ENCODE measurements around the gene SLC4A7.

SLC4A7 gene

GRCh38 chr3:27380433-27381357 is 103.5 kb downstream of the SLC4A7 start:
- no peak for DNase-seq
- TF ChIP-seq GATA1 (IDR thresholded peaks at IDR 0.05; ENCODE audit: low read depth, low read length) = no peak
- no peak for TF ChIP-seq POLR2A (IDR thresholded peaks at IDR 0.05; ENCODE audit: low read length)

GRCh38 chr3:27378331-27378730 is 105.9 kb downstream of the SLC4A7 start:
- TF ChIP-seq GATA1 (IDR thresholded peaks at IDR 0.05; ENCODE audit: low read depth, low read length) (no peak), POLR2A (IDR thresholded peaks at IDR 0.05; ENCODE audit: low read length) (no peak)
- DNase-seq = no peak

GRCh38 chr3:27376109-27376772 is 107.9 kb downstream of the SLC4A7 start:
- no peak for TF ChIP-seq GATA1 (IDR thresholded peaks at IDR 0.05; ENCODE audit: low read depth, low read length)
- no peak for TF ChIP-seq POLR2A (IDR thresholded peaks at IDR 0.05; ENCODE audit: low read length)
- DNase-seq = no peak

GRCh38 chr3:27368831-27369607 is 115.2 kb downstream of the SLC4A7 start, which contains the start of gene NEK10:
Gene NEK10, minus strand, starts transcription at chr3:27369383. Its CDS starts 16,501 bp downstream, at chr3:27352882.
- peak; percentile 86 to 87 for DNase-seq
- no peak for TF ChIP-seq GATA1 (IDR thresholded peaks at IDR 0.05; ENCODE audit: low read depth, low read length)
- no peak for TF ChIP-seq POLR2A (IDR thresholded peaks at IDR 0.05; ENCODE audit: low read length)

GRCh38 chr3:27366062-27366591 is 118.1 kb downstream of the SLC4A7 start:
- DNase-seq = no peak
- TF ChIP-seq POLR2A (IDR thresholded peaks at IDR 0.05; ENCODE audit: low read length) (no peak), GATA1 (IDR thresholded peaks at IDR 0.05; ENCODE audit: low read depth, low read length) (no peak)

GRCh38 chr3:27360113-27361078 is 123.8 kb downstream of the SLC4A7 start:
- no peak for TF ChIP-seq POLR2A (IDR thresholded peaks at IDR 0.05; ENCODE audit: low read length)
- TF ChIP-seq GATA1 (IDR thresholded peaks at IDR 0.05; ENCODE audit: low read depth, low read length) = no peak
- DNase-seq = no peak

GRCh38 chr3:27358372-27358771 is 125.8 kb downstream of the SLC4A7 start:
- TF ChIP-seq GATA1 (IDR thresholded peaks at IDR 0.05; ENCODE audit: low read depth, low read length) (no peak), POLR2A (IDR thresholded peaks at IDR 0.05; ENCODE audit: low read length) (no peak)
- DNase-seq = no peak

- peak; percentile 49 to 62 for DNase-seq
- no peak for TF ChIP-seq POLR2A (IDR thresholded peaks at IDR 0.05; ENCODE audit: low read length)
- TF ChIP-seq GATA1 (IDR thresholded peaks at IDR 0.05; ENCODE audit: low read depth, low read length) = no peak
Observed at GRCh38 chr3:27357665-27358258, 126.4 kb downstream of the SLC4A7 start.

GRCh38 chr3:27356976-27357375 is 127.2 kb downstream of the SLC4A7 start:
- DNase-seq = no peak
- no peak for TF ChIP-seq POLR2A (IDR thresholded peaks at IDR 0.05; ENCODE audit: low read length)
- no peak for TF ChIP-seq GATA1 (IDR thresholded peaks at IDR 0.05; ENCODE audit: low read depth, low read length)

GRCh38 chr3:27354588-27355203 is 129.5 kb downstream of the SLC4A7 start:
- DNase-seq = no peak
- TF ChIP-seq POLR2A (IDR thresholded peaks at IDR 0.05; ENCODE audit: low read length) = no peak

GRCh38 chr3:27354161-27354560 is 130.0 kb downstream of the SLC4A7 start:
- DNase-seq = no peak
- TF ChIP-seq GATA1 (IDR thresholded peaks at IDR 0.05; ENCODE audit: low read depth, low read length) (no peak), POLR2A (IDR thresholded peaks at IDR 0.05; ENCODE audit: low read length) (no peak)

GRCh38 chr3:27353221-27353620 is 131.0 kb downstream of the SLC4A7 start:
- no peak for TF ChIP-seq GATA1 (IDR thresholded peaks at IDR 0.05; ENCODE audit: low read depth, low read length)
- no peak for TF ChIP-seq POLR2A (IDR thresholded peaks at IDR 0.05; ENCODE audit: low read length)
- DNase-seq = no peak

Data from erythroblast (primary cell).